Right lobe of liver (tissue), 4 donors: Measurements from ENCODE around the gene RUBCNL.

Source experiments
- POLR2A ChIP-seq: fragments of 450-650 bp; IDR thresholded peaks from one replicate; pipeline ENCODE4 v1.6.1; 2017; ENCODE audit warnings: antibody characterized with exemption, mild to moderate bottlenecking
- TF ChIP-seq, protein P1 (sequence below), 4 donors: fragments of 200-600 bp in 3 of 4; fragments of 450-650 bp in 1 of 4; IDR thresholded peaks; one replicate each; pipeline versions ENCODE4 v1.5.1 to v1.8.0; 2016 to 2022; ENCODE audit warnings: antibody characterized with exemption in 4 of 4, mild to moderate bottlenecking in 2 of 4
- donor health status: DM: no; HTN: no; CAD: no.
- donor health status: DM: no; HTN: no; CAD: no.
- donor health status: DM: no; HTN: yes; CAD: no.

DNA sequence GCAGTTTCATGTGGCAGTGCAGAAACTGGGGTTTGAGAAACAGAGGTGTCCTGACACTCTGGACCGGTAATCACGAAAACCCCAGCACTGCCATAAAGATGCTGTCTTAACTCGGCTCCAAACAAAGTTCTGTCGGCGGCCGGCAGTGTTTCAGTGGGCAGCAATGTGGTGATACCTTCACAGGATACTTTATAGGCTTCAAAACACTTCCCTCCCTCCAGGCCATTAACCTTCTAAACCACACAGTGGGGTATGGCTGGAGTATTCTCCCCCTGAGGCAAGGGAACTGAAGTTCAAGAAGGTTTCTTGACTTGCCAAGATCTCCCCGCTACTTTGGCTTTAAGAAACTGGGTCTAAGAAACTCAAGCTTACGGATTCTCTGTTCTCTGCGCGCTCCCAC is 1.1 kb downstream of the RUBCNL start:
- TF ChIP-seq, protein P1, sequence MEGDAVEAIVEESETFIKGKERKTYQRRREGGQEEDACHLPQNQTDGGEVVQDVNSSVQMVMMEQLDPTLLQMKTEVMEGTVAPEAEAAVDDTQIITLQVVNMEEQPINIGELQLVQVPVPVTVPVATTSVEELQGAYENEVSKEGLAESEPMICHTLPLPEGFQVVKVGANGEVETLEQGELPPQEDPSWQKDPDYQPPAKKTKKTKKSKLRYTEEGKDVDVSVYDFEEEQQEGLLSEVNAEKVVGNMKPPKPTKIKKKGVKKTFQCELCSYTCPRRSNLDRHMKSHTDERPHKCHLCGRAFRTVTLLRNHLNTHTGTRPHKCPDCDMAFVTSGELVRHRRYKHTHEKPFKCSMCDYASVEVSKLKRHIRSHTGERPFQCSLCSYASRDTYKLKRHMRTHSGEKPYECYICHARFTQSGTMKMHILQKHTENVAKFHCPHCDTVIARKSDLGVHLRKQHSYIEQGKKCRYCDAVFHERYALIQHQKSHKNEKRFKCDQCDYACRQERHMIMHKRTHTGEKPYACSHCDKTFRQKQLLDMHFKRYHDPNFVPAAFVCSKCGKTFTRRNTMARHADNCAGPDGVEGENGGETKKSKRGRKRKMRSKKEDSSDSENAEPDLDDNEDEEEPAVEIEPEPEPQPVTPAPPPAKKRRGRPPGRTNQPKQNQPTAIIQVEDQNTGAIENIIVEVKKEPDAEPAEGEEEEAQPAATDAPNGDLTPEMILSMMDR (IDR thresholded peaks at IDR 0.05): no peak
- no peak for TF ChIP-seq POLR2A
